GM12878 (cell line): Measurements from ENCODE around the gene INO80B. TPM values are rescaled to one million over a fixed set of nuclear protein-coding genes. Genes with fewer than 3 reads are reported as not detected.

Experiments used
- ATF7 ChIP-seq: fragments of 450-650 bp; IDR thresholded peaks from 2 replicates; pipeline ENCODE4 v1.6.1; 2016; ENCODE audit warnings: low read depth, mild to moderate bottlenecking
- CEBPZ ChIP-seq: fragments of 150-350 bp; IDR thresholded peaks from 2 replicates; pipeline ENCODE4 v1.6.1; 2016; ENCODE audit warnings: low read depth, low read length
- CUX1 ChIP-seq: IDR thresholded peaks from 2 replicates; pipeline ENCODE4 v1.6.1; 2012; ENCODE audit warnings: improper control_type of control experiment, low read depth, low read length; ENCODE audit not compliant: insufficient replicate concordance
- E4F1 ChIP-seq: fragments of 450-650 bp; IDR thresholded peaks from 2 replicates; pipeline ENCODE4 v1.6.1; 2018; ENCODE audit warnings: borderline replicate concordance, mild to moderate bottlenecking; ENCODE audit not compliant: partially characterized antibody
- EED ChIP-seq: sonication (generic); IDR thresholded peaks from 2 replicates; pipeline ENCODE4 v1.6.1; 2016; ENCODE audit warnings: antibody characterized with exemption, low read depth
- ESRRA ChIP-seq: IDR thresholded peaks from 2 replicates; pipeline ENCODE4 v1.6.1; 2012; ENCODE audit warnings: mild to moderate bottlenecking, low read length, improper control_type of control experiment
- GATAD2B ChIP-seq: fragments of 450-650 bp; conservative IDR thresholded peaks from 2 replicates; pipeline ENCODE4 v1.6.1; 2017; ENCODE audit warnings: low read depth, mild to moderate bottlenecking, moderate library complexity
- MEF2B ChIP-seq: fragments of 450-650 bp; IDR thresholded peaks from 2 replicates; pipeline ENCODE4 v1.6.1; 2018; ENCODE audit warnings: mild to moderate bottlenecking, moderate library complexity; ENCODE audit not compliant: partially characterized antibody, poor library complexity, severe bottlenecking
- NFYA ChIP-seq: IDR thresholded peaks from 2 replicates; pipeline ENCODE4 v1.6.1; 2011; ENCODE audit warnings: low read depth, mild to moderate bottlenecking, low read length, improper control_type of control experiment, borderline replicate concordance
- NR2C1 ChIP-seq: fragments of 450-650 bp; IDR thresholded peaks from 2 replicates; pipeline ENCODE4 v1.6.1; 2017; ENCODE audit warnings: antibody characterized with exemption, mild to moderate bottlenecking, moderate library complexity
- POLR2AphosphoS5 ChIP-seq: IDR thresholded peaks from 2 replicates; pipeline ENCODE4 v1.6.1; 2011; ENCODE audit warnings: mild to moderate bottlenecking, low read length, inconsistent platforms
- RELA ChIP-seq: fragments of 450-650 bp; IDR thresholded peaks from 2 replicates; pipeline ENCODE4 v1.8.0; 2014; ENCODE audit warnings: borderline replicate concordance; ENCODE audit not compliant: partially characterized antibody
- RELB ChIP-seq: fragments of 450-650 bp; IDR thresholded peaks from 2 replicates; pipeline ENCODE4 v1.6.1; 2017; ENCODE audit warnings: low read depth, mild to moderate bottlenecking, moderate library complexity
- SMAD5 ChIP-seq: IDR thresholded peaks from 2 replicates; pipeline ENCODE4 v1.6.1; 2016; ENCODE audit warnings: antibody characterized with exemption, low read depth
- SRF ChIP-seq, 2 experiments: IDR thresholded peaks; 2 replicates each; pipeline ENCODE4 v1.6.1; 2011; ENCODE audit warnings: low read depth in 2 of 2, low read length in 2 of 2, mild to moderate bottlenecking in 1 of 2, moderate library complexity in 1 of 2
- polyA plus RNA-seq, 11 experiments: library from polyadenylated mRNA; depleted of rRNA in 4 of 11; unstranded in 6 of 11; stranded (reverse) in 5 of 11; fragments of >200 nt; fragmentation: Nextera tagmentation in 4 of 11; fragmentation: Illumina TruSeq in 1 of 11; extraction: Ambion mirVana in 4 of 11; extraction: Trizol in 1 of 11; gene quantifications; 1 replicate in 1 of 11; 2 replicates in 10 of 11; pipeline versions ENCODE4 v1.2.1 to v1.2.3, GENCODE V29; 2011 to 2016; ENCODE audit warnings: inconsistent platforms in 2 of 11, missing spikeins in 2 of 11, low read depth in 1 of 11
- total RNA-seq, 4 experiments: library from RNA; depleted of rRNA in 3 of 4; stranded (reverse); fragments of >200 nt in 3 of 4; fragmentation: Illumina TruSeq in 1 of 4; extraction: Trizol in 1 of 4; gene quantifications; 2 replicates each; pipeline versions ENCODE4 v1.2.1 to v1.2.3, GENCODE V29; 2013 to 2021

INO80B gene
- total and polyA plus RNA-seq, 10 of the 15 experiments (the other 5 are each of a cell fraction or from before 2014, with no cell fraction given) = 1.3 to 26.7 (median 11.1) TPM

- TF ChIP-seq CUX1 (no peak), SMAD5 (no peak; the same call in 1 of the 2 replicates), MEF2B (no peak), SRF (IDR thresholded peaks at IDR 0.05; ENCODE audit: low read depth in 2 of 2, low read length in 2 of 2) (no peak), E4F1 (peak; percentile 22), RELB (peak; percentile 87), ATF7 (peak; percentile 23; the same call in 1 of the 2 replicates), EED (no peak), CEBPZ (peak; percentile 78; the same call in 1 of the 2 replicates), ESRRA (no peak), RELA (no peak), POLR2AphosphoS5 (no peak; the same call in 1 of the 2 replicates), GATAD2B (no peak), NFYA (peak; percentile 50; the same call in 1 of the 2 replicates), NR2C1 (no peak)
These were observed 3.4 kb downstream of the INO80B start, which contains the start of gene WBP1 (continued) for GRCh38 chr2:74458132-74458937.
